HG03520 (cell line): Measurements from ENCODE around the gene BAIAP2L2.
"Not testable (repeated sequence)": the region's sequence is repeated elsewhere in the genome, so short reads cannot be mapped to it uniquely, and the experiment has no call there.

Experiments used
- ATAC-seq: cut with Tn5 transposase; IDR thresholded peaks from one replicate; pipeline ENCODE4 v1.9.1; 2021; ENCODE audit warnings: mild to moderate bottlenecking, moderate library complexity; ENCODE audit not compliant: unreplicated experiment

Gene BAIAP2L2

DNA sequence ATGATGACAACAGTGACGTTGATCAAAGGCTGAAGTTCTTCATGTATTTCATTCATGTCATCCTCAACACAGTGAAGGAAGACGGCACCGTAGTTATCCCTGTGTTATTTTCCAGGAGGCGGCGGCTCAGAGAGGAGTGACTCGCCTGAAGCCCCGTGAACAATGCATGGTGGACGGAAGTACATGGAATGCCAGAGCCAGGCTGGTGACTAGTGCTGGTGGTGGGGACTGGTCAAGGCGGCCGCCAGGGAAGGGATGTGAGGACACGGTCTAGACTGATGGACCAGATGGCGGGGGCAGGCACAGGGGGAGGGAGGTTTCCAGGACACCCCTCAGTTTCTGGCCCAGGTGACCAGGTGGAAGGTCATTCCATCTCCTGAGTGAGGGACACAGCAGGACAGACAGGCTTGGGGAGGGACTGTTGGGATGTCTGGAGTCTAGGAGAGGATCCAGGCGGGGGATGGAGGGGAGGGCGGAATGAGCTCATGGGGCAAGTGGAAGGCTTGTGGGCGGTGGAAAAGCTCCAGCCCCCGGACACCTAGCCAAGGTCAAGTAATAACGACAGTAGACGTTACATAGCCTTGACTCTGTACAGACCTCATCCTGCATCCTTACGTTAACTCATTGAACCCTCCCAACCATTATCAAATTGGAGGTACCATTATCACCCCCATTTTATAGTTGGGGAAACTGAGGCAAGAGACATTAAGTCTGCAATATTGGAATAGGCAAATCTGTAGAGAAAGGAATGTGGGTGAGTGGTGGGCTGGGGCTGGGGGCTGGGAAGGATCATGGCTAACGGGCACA, 69.3 kb downstream of the BAIAP2L2 start:
- ATAC-seq: no peak

DNA sequence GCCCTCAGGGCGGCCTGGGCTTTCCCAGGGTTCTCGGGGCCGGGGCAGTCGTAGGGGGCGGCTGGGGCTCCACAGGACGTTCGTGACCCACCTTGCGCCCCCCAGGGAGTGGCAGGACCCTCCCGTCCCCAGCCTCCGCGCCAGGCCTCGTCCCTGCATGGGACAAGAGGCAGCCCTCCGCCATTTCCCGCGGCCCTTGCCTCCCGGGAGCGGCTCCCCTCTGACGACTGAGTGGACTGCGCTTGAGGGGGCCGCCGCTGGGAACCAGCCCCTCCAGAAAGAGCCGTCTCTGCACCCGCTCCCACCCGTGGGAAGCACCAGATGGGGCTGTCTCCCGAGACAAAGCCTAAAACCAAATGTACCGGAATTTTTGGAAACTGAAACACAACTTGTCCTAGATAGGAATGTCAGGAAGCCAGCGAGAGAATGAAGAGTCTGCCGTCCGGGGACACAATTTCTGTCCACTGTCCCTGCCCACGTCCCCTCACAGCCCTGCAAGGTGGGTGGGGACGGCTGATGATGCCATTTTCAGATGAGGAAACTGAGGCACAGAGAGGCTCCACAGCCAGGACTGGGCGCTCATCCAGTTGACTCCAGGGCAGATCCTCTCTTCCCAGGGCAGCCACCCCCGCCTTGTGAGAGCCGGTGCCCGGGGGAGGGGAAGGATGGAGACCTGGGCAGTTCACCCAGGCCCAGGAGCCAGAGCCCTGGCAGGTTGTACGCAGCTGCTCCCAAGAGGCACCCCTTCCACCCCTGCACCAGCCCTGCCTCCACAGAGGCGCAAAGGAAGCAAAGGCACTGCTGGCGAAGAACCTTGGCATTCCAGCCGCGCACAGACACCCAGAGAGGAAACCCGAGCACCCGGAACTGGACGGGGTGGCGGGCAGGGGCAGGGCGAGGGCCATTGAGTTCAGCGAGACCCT, 71.3 kb downstream of the BAIAP2L2 start:
- no peak for ATAC-seq

DNA sequence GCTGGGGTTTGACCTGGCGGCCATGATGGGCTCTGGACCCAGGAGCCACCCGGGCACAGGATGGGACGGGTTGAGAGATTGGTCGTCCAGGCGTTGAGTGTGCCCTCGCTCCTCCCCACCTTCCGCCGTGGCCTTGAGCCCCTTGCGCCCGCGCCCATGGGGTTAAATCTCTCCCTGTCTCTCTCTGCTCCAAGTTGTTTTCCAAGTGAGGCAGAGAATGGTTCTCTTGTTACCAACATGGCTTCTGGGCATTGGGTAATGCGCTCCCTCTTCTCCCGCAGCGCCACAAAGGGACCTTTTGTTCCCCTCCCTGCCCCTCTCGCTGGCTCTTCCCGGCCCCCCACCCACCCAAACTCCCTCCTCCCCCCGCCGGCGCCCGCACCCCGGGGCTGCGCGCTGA, 72.1 kb downstream of the BAIAP2L2 start:
- no peak for ATAC-seq

DNA sequence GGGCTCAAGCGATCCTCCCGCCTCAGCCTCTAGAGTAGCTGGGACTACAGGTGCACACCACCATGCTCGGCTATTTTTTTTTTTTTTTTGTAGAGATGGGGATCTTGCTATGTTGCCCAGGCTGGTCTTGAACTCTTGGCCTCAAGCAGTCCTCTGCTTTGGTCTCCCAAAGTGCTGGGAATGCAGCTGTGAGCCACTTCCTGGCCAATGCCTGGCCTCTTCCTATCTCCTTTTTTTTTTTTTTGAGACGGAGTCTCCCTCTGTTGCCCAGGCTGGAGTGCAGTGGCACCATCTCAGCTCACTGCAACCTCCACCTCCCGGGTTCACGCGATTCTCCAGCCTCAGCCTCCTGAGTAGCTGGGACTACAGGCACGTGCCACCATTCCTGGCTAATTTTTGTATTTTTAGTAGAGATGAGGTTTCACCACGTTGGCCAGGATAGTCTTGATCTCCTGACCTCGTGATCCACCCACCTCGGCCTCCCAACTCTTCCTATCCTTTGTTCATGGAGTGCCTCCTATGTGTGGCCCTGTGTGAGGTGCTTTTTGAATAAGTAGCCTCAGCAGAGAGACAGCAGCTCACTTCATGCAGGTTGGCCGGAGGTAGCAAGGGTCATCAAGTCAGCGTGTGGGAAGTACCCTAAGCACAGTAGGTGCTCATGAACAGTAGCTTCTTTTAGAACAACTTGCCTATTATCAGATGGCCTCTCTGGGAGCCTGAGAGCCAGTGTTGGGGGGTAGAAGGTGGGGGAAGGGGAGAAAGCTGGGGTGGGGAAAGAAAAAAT, 72.9 kb downstream of the BAIAP2L2 start:
- not testable (repeated sequence) for ATAC-seq

DNA sequence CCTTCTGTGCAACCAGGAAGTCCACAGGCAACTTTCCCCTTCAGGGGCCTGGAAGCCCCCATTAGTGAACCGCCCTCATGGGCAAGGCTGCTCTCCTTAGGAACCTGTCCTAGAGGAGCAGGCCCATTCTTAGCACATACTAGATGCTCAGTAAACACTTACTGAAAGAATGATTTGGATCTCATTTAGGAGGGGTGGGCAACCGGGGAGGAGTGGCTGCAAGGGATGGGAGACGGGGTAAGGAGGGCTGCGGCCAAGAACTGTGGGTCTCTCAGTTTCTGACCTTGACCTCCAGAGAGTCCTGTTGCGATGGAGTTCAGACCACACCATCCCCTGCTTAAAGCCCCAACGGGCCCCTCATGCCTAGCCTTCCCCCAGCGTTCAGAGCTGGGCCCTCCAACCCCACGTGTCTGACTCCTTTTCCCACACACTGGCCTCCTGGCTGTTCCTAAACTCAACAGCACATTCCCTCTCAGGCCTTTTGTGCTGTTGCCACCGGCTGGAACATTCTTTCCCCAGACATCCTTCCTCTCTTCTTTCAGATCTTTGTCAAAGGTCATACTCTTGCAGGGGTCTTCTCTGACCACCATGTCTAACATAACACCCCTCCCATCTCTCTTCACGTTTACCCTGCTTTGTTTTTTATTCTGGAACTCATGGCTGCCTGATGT, 74.0 kb downstream of the BAIAP2L2 start:
- no peak for ATAC-seq

DNA sequence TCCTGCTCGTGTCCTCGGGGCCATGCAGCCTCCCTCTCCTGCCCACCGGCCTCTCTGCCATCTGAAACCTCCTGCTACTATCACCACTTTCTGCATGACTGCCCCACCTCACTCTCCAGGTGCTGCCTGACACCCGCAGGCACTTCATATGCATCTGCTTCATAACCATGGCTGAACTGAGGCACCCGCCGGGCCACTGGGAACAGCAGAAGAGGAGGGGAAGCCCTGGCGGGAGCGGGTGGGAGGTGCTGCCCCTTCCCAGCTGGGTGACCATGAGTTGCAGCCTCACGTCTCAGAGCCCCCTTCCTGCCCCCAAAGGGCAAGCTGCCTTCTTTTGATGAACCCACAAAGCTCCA, 75.0 kb downstream of the BAIAP2L2 start:
- ATAC-seq: no peak
